ENCODE data around the gene LIMCH1.

The LIMCH1 gene

DNA sequence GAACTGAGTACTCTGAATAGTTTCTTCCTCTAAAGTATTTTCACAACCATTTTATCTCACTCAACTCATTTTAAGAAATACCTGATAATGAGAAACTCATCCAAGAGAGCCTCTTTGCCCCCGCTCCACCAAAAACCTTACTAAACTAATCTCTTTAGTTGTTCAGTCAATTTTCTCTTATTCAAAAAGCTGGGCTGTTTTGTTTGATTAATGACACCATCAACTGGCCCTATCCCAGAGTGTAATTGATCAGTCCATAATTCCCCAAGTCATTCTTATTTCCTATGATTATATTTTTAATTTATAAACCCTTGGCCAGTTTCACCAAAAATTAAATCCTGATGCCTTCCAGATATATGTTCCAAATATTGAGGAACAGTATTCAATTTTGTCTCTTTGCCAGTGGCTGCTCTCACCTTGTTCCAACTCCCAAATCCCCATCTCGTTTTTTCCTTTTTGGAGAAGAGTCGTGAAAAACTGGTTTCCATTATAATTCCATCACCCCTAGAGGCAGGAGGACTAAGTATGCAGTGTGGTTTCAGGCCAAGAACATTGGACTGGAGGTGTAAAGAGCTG is 10.4 kb downstream of the LIMCH1 start:
- Histone ChIP-seq H3K9ac (ENCODE audit: low read length) (no peak overlapping the region), H3K4me3 (ENCODE audit: low read length) (no peak overlapping the region), H3K4me1 (ENCODE audit: control insufficient read depth, low read depth, low read length) (no peaks in the 10 kb centered on the region), H3K27ac (ENCODE audit: low read length) (no peak overlapping the region), H3K27me3 (ENCODE audit: control insufficient read depth, insufficient read depth, low read length) (no peaks in the 10 kb centered on the region), H3K9me3 (ENCODE audit: control insufficient read depth, low read depth, low read length) (no peaks in the 10 kb centered on the region), H3K36me3 (ENCODE audit: control insufficient read depth, low read depth, low read length) (no peaks in the 10 kb centered on the region)

- Histone ChIP-seq H3K27ac (ENCODE audit: low read length) (no peak overlapping the region), H3K36me3 (ENCODE audit: control insufficient read depth, low read depth, low read length) (no peaks in the 10 kb centered on the region)
These were observed 11.5 kb downstream of the LIMCH1 start for GRCh38 chr4:41549478-41549877.

GRCh38 chr4:41550308-41550707 is 12.4 kb downstream of the LIMCH1 start:
- H3K27ac ChIP-seq (ENCODE audit: low read length): no peak overlapping the region
- no peaks in the 10 kb centered on the region for H3K9me3 ChIP-seq (ENCODE audit: control insufficient read depth, low read depth, low read length)
- no peaks in the 10 kb centered on the region for H3K4me1 ChIP-seq (ENCODE audit: control insufficient read depth, low read depth, low read length)
- no peaks in the 10 kb centered on the region for H3K36me3 ChIP-seq (ENCODE audit: control insufficient read depth, low read depth, low read length)
- no peak overlapping the region for H3K9ac ChIP-seq (ENCODE audit: low read length)
- H3K4me3 ChIP-seq (ENCODE audit: low read length): no peak overlapping the region
- no peaks in the 10 kb centered on the region for H3K27me3 ChIP-seq (ENCODE audit: control insufficient read depth, insufficient read depth, low read length)

More at GRCh38 chr4:41549478-41549877, 11.5 kb downstream of the LIMCH1 start:
- no peak overlapping the region for H3K4me3 ChIP-seq (ENCODE audit: low read length)
- no peak overlapping the region for H3K9ac ChIP-seq (ENCODE audit: low read length)
- no peaks in the 10 kb centered on the region for H3K9me3 ChIP-seq (ENCODE audit: control insufficient read depth, low read depth, low read length)
- H3K4me1 ChIP-seq (ENCODE audit: control insufficient read depth, low read depth, low read length): no peaks in the 10 kb centered on the region
- no peaks in the 10 kb centered on the region for H3K27me3 ChIP-seq (ENCODE audit: control insufficient read depth, insufficient read depth, low read length)

DNA sequence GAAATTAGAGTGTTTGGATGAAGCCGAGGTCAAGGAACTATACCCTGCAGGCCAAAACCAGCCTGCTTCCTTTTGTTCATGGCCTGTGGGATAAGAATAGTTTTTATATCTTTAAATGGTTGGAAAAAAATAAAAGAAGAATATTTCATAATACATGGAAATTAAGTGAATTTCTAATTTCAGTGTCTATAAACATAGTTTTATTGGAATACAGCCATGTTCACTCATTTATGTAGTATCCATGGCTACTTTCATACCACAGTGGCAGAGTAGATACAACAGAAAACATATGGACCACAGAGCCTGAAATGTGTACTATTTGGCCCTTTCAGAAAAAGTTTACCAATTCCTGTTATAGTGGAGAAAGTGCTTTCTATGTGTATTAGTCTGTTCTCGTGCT is 13.6 kb downstream of the LIMCH1 start:
- Histone ChIP-seq H3K9ac (ENCODE audit: low read length) (no peak overlapping the region), H3K27me3 (ENCODE audit: control insufficient read depth, insufficient read depth, low read length) (no peaks in the 10 kb centered on the region), H3K4me3 (ENCODE audit: low read length) (no peak overlapping the region), H3K27ac (ENCODE audit: low read length) (no peak overlapping the region), H3K4me1 (ENCODE audit: control insufficient read depth, low read depth, low read length) (no peaks in the 10 kb centered on the region), H3K9me3 (ENCODE audit: control insufficient read depth, low read depth, low read length) (no peaks in the 10 kb centered on the region), H3K36me3 (ENCODE audit: control insufficient read depth, low read depth, low read length) (no peaks in the 10 kb centered on the region)

GRCh38 chr4:41554905-41555304 is 16.9 kb downstream of the LIMCH1 start:
- Histone ChIP-seq H3K9me3 (ENCODE audit: control insufficient read depth, low read depth, low read length) (no peaks in the 10 kb centered on the region), H3K9ac (ENCODE audit: low read length) (no peak overlapping the region), H3K4me3 (ENCODE audit: low read length) (no peak overlapping the region), H3K27ac (ENCODE audit: low read length) (no peak overlapping the region), H3K4me1 (ENCODE audit: control insufficient read depth, low read depth, low read length) (peaks cover under 1% of the 10 kb centered on the region), H3K36me3 (ENCODE audit: control insufficient read depth, low read depth, low read length) (no peaks in the 10 kb centered on the region), H3K27me3 (ENCODE audit: control insufficient read depth, insufficient read depth, low read length) (no peaks in the 10 kb centered on the region)

- no peaks in the 10 kb centered on the region for H3K36me3 ChIP-seq (ENCODE audit: control insufficient read depth, low read depth, low read length)
- peaks cover 4% of the 10 kb centered on the region for H3K4me1 ChIP-seq (ENCODE audit: control insufficient read depth, low read depth, low read length)
- no peak overlapping the region for H3K4me3 ChIP-seq (ENCODE audit: low read length)
- no peaks in the 10 kb centered on the region for H3K9me3 ChIP-seq (ENCODE audit: control insufficient read depth, low read depth, low read length)
- H3K27me3 ChIP-seq (ENCODE audit: control insufficient read depth, insufficient read depth, low read length): no peaks in the 10 kb centered on the region
- H3K27ac ChIP-seq (ENCODE audit: low read length): no peak overlapping the region
- no peak overlapping the region for H3K9ac ChIP-seq (ENCODE audit: low read length)
These were observed 18.6 kb downstream of the LIMCH1 start for GRCh38 chr4:41556526-41556925.

DNA sequence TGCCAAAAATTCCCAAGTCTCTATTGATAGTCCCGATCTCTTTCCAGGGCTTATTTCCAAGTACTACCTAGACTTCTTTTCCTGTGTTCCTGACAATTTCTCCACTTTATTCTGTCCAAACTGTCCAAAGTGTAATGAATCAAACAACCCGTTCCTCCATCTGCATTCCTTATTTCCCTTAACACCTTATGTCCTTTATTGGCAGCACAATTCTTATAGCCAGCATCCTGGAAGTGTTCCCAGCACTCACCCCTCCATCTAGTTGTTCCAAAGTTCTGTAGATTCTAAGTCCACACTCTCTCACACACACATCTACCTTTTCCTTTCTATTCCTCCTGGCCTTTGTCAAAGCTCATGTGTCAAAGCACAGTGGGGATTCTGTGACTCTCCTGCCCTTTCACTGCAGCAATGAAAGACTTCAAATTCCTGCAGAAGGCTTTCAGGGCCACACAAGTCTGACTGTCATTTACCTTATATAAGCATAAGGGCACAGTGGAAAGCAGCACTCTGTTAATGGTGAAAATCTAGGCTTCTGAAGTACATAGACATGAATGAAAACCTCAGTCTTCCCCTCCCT is 22.1 kb downstream of the LIMCH1 start:
- Histone ChIP-seq H3K9me3 (ENCODE audit: control insufficient read depth, low read depth, low read length) (no peaks in the 10 kb centered on the region), H3K27me3 (ENCODE audit: control insufficient read depth, insufficient read depth, low read length) (no peaks in the 10 kb centered on the region), H3K4me3 (ENCODE audit: low read length) (no peak overlapping the region), H3K36me3 (ENCODE audit: control insufficient read depth, low read depth, low read length) (no peaks in the 10 kb centered on the region), H3K4me1 (ENCODE audit: control insufficient read depth, low read depth, low read length) (peaks cover 4% of the 10 kb centered on the region), H3K9ac (ENCODE audit: low read length) (no peak overlapping the region), H3K27ac (ENCODE audit: low read length) (no peak overlapping the region)

DNA sequence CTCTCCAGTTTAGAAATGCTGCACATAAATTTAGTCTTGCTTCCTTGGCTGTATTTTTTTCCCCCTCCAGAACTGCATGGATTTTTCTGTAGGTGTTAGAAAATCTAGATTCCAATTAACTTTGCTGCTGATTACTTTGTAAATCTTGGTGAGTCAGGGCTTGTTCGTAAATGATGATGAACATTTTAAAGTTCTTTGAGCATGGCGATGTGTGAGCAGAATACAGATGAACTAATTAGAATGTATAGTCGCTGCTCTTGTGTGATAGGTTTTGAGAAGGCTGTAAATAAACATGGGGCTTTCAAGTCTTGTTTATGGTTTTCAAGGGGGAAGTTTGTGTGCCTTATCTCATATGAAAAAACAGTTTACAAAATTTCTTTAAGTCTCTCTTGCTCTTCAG is 23.3 kb downstream of the LIMCH1 start:
- Histone ChIP-seq H3K27ac (ENCODE audit: low read length) (no peak overlapping the region), H3K9me3 (ENCODE audit: control insufficient read depth, low read depth, low read length) (no peaks in the 10 kb centered on the region), H3K27me3 (ENCODE audit: control insufficient read depth, insufficient read depth, low read length) (no peaks in the 10 kb centered on the region), H3K4me1 (ENCODE audit: control insufficient read depth, low read depth, low read length) (peaks cover 4% of the 10 kb centered on the region), H3K36me3 (ENCODE audit: control insufficient read depth, low read depth, low read length) (no peaks in the 10 kb centered on the region), H3K4me3 (ENCODE audit: low read length) (no peak overlapping the region), H3K9ac (ENCODE audit: low read length) (no peak overlapping the region)

DNA sequence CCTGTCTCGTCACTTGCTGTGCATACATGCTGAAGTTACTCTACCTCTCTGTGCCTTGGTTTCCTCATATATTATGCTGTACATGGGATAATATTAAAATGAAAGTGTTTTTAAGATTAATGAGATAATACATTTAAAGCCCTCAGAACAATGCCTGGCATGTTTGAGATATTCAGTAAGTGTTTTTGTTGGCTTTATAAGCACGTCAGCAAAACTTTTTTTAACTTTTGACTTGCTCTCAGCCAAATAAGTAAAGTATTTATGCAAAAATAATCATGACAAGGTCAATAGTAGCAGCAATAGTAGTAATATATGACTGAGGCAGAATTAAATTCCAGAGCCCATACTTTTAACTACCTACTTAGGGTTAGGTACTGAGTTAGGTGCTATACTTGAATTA is 29.2 kb downstream of the LIMCH1 start:
- Histone ChIP-seq H3K4me3 (ENCODE audit: low read length) (no peak overlapping the region), H3K9ac (ENCODE audit: low read length) (no peak overlapping the region), H3K27ac (ENCODE audit: low read length) (no peak overlapping the region), H3K27me3 (ENCODE audit: control insufficient read depth, insufficient read depth, low read length) (no peaks in the 10 kb centered on the region), H3K9me3 (ENCODE audit: control insufficient read depth, low read depth, low read length) (no peaks in the 10 kb centered on the region), H3K4me1 (ENCODE audit: control insufficient read depth, low read depth, low read length) (no peaks in the 10 kb centered on the region), H3K36me3 (ENCODE audit: control insufficient read depth, low read depth, low read length) (no peaks in the 10 kb centered on the region)

DNA sequence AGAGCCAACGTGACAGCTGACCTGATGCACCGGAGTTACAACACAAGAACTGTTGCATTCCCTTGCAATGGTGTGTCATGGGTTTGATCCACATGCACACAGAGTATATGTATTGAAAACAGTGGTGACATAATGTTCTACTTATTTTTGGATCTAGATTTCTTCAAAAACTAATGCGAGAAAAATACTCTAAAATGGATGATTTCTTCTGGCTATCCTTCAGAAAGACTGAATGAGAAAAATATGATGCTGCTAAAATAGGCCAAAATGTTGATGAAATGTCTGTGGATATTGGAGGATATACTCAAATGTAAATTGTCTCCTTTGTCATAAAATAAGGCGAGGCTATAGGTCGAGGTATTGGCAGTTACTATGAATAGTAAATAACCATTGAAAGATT is 30.4 kb downstream of the LIMCH1 start:
- Histone ChIP-seq H3K36me3 (ENCODE audit: control insufficient read depth, low read depth, low read length) (no peaks in the 10 kb centered on the region), H3K9me3 (ENCODE audit: control insufficient read depth, low read depth, low read length) (no peaks in the 10 kb centered on the region), H3K27ac (ENCODE audit: low read length) (no peak overlapping the region), H3K9ac (ENCODE audit: low read length) (no peak overlapping the region), H3K27me3 (ENCODE audit: control insufficient read depth, insufficient read depth, low read length) (no peaks in the 10 kb centered on the region), H3K4me3 (ENCODE audit: low read length) (no peak overlapping the region), H3K4me1 (ENCODE audit: control insufficient read depth, low read depth, low read length) (no peaks in the 10 kb centered on the region)

GRCh38 chr4:41569961-41570360 is 32.0 kb downstream of the LIMCH1 start:
- H3K27me3 ChIP-seq (ENCODE audit: control insufficient read depth, insufficient read depth, low read length): no peaks in the 10 kb centered on the region
- no peaks in the 10 kb centered on the region for H3K4me1 ChIP-seq (ENCODE audit: control insufficient read depth, low read depth, low read length)
- no peaks in the 10 kb centered on the region for H3K9me3 ChIP-seq (ENCODE audit: control insufficient read depth, low read depth, low read length)
- H3K9ac ChIP-seq (ENCODE audit: low read length): no peak overlapping the region
- no peak overlapping the region for H3K27ac ChIP-seq (ENCODE audit: low read length)
- H3K36me3 ChIP-seq (ENCODE audit: control insufficient read depth, low read depth, low read length): no peaks in the 10 kb centered on the region
- H3K4me3 ChIP-seq (ENCODE audit: low read length): no peak overlapping the region

DNA sequence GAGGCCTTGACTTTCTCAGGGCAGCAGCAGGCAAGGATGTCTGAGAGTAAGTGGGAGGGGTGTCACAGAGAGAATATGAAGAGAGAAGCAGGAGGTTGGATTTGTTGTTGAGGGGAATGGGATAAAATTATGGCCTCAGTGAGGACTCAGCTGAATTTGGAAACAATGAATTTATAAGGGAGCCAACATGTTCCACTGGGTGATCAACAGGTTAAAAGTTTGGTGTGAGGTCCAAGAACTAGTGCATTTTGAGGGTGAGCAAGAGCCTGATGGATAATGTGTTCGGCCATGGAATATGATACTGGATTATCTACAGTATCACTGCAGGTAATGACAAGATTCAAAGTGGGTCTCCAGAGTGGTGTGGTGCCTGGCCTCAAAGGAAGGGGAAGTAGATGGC is 33.5 kb downstream of the LIMCH1 start:
- Histone ChIP-seq H3K27me3 (ENCODE audit: control insufficient read depth, insufficient read depth, low read length) (no peaks in the 10 kb centered on the region), H3K4me1 (ENCODE audit: control insufficient read depth, low read depth, low read length) (no peaks in the 10 kb centered on the region), H3K36me3 (ENCODE audit: control insufficient read depth, low read depth, low read length) (no peaks in the 10 kb centered on the region), H3K9ac (ENCODE audit: low read length) (no peak overlapping the region), H3K9me3 (ENCODE audit: control insufficient read depth, low read depth, low read length) (no peaks in the 10 kb centered on the region), H3K4me3 (ENCODE audit: low read length) (no peak overlapping the region), H3K27ac (ENCODE audit: low read length) (no peak overlapping the region)

All from iPS-18a (cell line).